Stimulated activated memory B cell treated with anti-CD40 and anti-IgM and Interleukin-4, amounts not matched to agents 10 μg/mL and 1 μg/mL and 100 μg/mL, for 72 hours (primary cell): ENCODE measurements around the gene NEDD8.
A peak's percentile ranks its signal among the peaks of the same experiment; 100 is the strongest.

Source experiments
- ATAC-seq: fragments of 150-1000 bp; cut with Tn5 transposase; 2 replicates; pipeline ENCODE4 v1.10.0; 2021
- H3K27ac Mint-ChIP-seq: one replicate; pipeline ENCODE4 v1.8.0; 2022; ENCODE audit warnings: mild to moderate bottlenecking, mixed read lengths
- H3K27me3 Mint-ChIP-seq: one replicate; pipeline ENCODE4 v1.8.0; 2022; ENCODE audit warnings: mixed read lengths
- H3K36me3 Mint-ChIP-seq: one replicate; pipeline ENCODE4 v1.8.0; 2022; ENCODE audit warnings: mixed read lengths
- H3K4me1 Mint-ChIP-seq: one replicate; pipeline ENCODE4 v1.8.0; 2022; ENCODE audit warnings: mixed read lengths
- H3K4me3 Mint-ChIP-seq: one replicate; pipeline ENCODE4 v1.8.0; 2022; ENCODE audit warnings: mild to moderate bottlenecking, moderate library complexity, mixed read lengths
- H3K9me3 Mint-ChIP-seq: one replicate; pipeline ENCODE4 v1.8.0; 2022; ENCODE audit warnings: mixed read lengths

The NEDD8 gene

GRCh38 chr14:24232121-24232644 lies at the start of gene NEDD8:
Gene NEDD8, minus strand, starts transcription at chr14:24232367. Its CDS starts 100 bp downstream, at chr14:24232267.
- peak; percentile 90 for ATAC-seq
- Mint-ChIP-seq H3K36me3 (peaks cover 22% of the 10 kb centered on the region), H3K27ac (peak within 1 kb of the TSS; percentile 74), H3K4me3 (peak within 1 kb of the TSS; percentile 84), H3K4me1 (peaks cover 44% of the 10 kb centered on the region), H3K9me3 (no peaks in the 10 kb centered on the region), H3K27me3 (no peaks in the 10 kb centered on the region)

GRCh38 chr14:24281636-24282035 lies 49.5 kb upstream of the NEDD8 start:
- ATAC-seq: no peak
- peak overlapping the region; percentile 84 for H3K27ac Mint-ChIP-seq
- H3K4me3 Mint-ChIP-seq: no peak overlapping the region
- peaks cover 6% of the 10 kb centered on the region for H3K9me3 Mint-ChIP-seq
- no peaks in the 10 kb centered on the region for H3K27me3 Mint-ChIP-seq
- peaks cover 77% of the 10 kb centered on the region for H3K4me1 Mint-ChIP-seq
- peaks cover 12% of the 10 kb centered on the region for H3K36me3 Mint-ChIP-seq

DNA sequence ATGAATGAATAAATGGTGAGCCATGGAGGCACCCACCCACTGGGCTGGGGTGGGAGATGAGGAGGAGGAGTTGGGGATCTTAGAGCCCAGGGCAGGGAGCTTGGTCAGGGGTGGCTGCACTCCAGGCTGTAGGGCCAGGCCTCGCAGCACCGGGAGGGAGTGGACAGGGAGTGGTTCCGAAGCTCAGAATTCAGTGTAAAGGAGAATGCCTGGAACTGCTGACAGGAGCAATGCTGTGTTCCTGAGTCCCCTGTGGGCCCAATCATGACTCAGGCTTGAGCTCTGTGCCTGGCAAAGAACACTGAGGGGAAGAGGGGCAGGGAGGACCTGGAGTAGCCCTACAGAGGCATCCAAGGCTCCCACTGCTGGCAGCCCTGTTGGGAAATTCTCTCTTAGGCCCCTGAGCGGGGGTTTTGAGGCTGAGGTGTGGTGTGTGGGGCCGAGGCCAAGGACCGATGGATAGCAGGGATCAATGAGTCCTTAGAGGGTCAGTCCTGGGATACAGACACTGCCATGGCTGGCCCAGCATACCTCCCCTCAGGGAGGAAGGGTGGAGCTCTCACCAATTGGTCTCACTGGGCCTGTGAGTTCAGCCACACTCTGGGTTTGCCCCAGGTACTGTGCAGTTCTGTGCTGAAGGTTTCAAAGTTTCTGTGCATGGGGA lies 48.8 kb upstream of the NEDD8 start:
- H3K4me3 Mint-ChIP-seq: no peak overlapping the region
- no peak for ATAC-seq
- peaks cover 79% of the 10 kb centered on the region for H3K4me1 Mint-ChIP-seq
- peak overlapping the region; percentile 84 for H3K27ac Mint-ChIP-seq
- no peaks in the 10 kb centered on the region for H3K27me3 Mint-ChIP-seq
- peaks cover 12% of the 10 kb centered on the region for H3K36me3 Mint-ChIP-seq
- peaks cover 6% of the 10 kb centered on the region for H3K9me3 Mint-ChIP-seq

DNA sequence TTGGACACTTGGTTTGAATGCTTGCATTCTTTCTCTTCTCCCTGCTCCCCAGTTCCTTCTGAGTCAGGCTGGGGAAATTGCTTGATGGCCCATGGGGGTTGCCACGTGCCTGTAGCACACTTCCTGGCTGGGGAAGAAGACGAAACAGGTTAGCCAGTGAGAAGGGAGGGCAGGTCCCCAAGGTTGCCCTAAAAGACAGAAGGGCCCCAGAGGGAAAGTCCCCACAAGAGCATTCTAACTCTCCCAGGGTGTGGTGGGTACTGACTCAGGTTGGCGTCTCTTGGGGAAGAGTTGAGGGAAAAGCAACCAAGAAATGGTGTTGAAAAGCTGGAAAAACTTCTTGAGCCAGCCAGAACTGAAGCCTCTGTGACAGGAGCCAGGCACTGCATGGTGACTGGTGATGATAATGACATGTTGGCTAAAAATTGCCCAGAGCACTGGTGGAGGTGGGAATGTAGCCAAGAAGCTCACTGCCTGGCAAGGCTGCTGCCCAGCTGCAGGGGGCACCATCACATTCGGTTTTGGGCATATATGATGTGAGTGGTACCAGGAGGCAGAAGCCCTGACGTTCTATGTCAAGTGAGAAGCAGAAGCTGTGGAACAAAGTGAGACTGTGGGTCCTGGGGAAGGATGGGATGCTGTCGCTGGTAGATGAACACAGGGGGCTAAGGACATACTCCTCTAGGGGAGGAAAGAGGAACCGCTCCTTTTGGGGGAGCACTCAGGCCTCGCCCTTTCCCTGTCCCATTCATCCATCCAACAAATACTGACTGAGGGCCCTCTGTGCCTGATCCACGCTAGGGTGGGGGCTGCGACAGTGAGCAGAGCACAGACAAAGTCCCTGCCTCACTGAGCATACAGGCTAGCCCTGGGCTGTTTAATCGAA lies 47.4 kb upstream of the NEDD8 start:
- Mint-ChIP-seq H3K27ac (peak overlapping the region; percentile 84), H3K9me3 (peaks cover 6% of the 10 kb centered on the region), H3K4me3 (peak overlapping the region; percentile 38), H3K4me1 (peaks cover 82% of the 10 kb centered on the region), H3K27me3 (no peaks in the 10 kb centered on the region), H3K36me3 (peaks cover 12% of the 10 kb centered on the region)
- ATAC-seq: peak; percentile 92

GRCh38 chr14:24278424-24278823 lies 46.3 kb upstream of the NEDD8 start:
- Mint-ChIP-seq H3K27me3 (no peaks in the 10 kb centered on the region), H3K36me3 (peaks cover 7% of the 10 kb centered on the region), H3K4me3 (peak overlapping the region; percentile 33), H3K27ac (peak overlapping the region; percentile 84), H3K9me3 (peaks cover 6% of the 10 kb centered on the region), H3K4me1 (peaks cover 82% of the 10 kb centered on the region)
- ATAC-seq: no peak

GRCh38 chr14:24277606-24278321 lies 45.6 kb upstream of the NEDD8 start:
- Mint-ChIP-seq H3K36me3 (peaks cover 7% of the 10 kb centered on the region), H3K4me1 (peaks cover 88% of the 10 kb centered on the region)
- ATAC-seq: peak; percentile 10

GRCh38 chr14:24277071-24277470 lies 44.9 kb upstream of the NEDD8 start:
- peak overlapping the region; percentile 84 for H3K27ac Mint-ChIP-seq
- no peaks in the 10 kb centered on the region for H3K27me3 Mint-ChIP-seq
- H3K9me3 Mint-ChIP-seq: peaks cover 6% of the 10 kb centered on the region
- H3K36me3 Mint-ChIP-seq: peaks cover 7% of the 10 kb centered on the region
- ATAC-seq: no peak
- H3K4me3 Mint-ChIP-seq: no peak overlapping the region
- H3K4me1 Mint-ChIP-seq: peaks cover 88% of the 10 kb centered on the region

More at GRCh38 chr14:24277606-24278321, 45.6 kb upstream of the NEDD8 start:
- Mint-ChIP-seq H3K9me3 (peaks cover 6% of the 10 kb centered on the region), H3K27ac (peak overlapping the region; percentile 84), H3K27me3 (no peaks in the 10 kb centered on the region), H3K4me3 (no peak overlapping the region)

GRCh38 chr14:24274101-24274543 lies 42.0 kb upstream of the NEDD8 start:
- Mint-ChIP-seq H3K4me3 (peak overlapping the region; percentile 23), H3K9me3 (peaks cover 6% of the 10 kb centered on the region), H3K36me3 (peaks cover 11% of the 10 kb centered on the region), H3K4me1 (peaks cover 66% of the 10 kb centered on the region), H3K27me3 (no peaks in the 10 kb centered on the region), H3K27ac (peak overlapping the region; percentile 94)
- ATAC-seq: peak; percentile 71

DNA sequence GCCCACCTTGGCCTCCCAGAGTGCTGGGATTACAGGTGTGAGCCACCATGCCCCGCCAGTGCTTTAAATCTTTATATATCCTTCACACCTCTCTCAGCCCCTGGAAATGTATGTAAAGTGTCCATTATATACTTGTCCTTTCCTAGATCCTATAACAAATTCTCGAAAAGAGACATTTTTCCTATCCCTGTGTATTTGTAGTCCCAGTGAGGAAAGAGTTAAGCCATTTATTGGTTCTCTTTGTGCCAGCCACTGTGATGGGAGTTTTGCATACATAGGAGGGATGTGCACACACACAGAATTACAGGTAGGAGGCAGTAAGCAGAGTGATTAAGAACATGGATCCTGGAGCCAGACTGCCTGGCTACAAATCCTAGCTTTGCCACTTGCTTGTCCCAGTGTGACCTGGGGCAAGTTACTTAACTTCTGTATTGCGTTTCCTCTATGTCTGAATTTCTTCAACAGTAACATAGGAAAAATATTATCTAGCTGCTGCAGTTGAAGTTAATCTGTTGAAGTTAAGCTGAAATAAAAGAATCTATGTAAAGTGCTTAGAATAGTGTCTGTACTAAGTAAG lies 41.3 kb upstream of the NEDD8 start:
- ATAC-seq: no peak
- no peak overlapping the region for H3K4me3 Mint-ChIP-seq
- H3K4me1 Mint-ChIP-seq: peaks cover 60% of the 10 kb centered on the region
- H3K36me3 Mint-ChIP-seq: peaks cover 10% of the 10 kb centered on the region
- H3K27me3 Mint-ChIP-seq: no peaks in the 10 kb centered on the region
- H3K9me3 Mint-ChIP-seq: peaks cover 3% of the 10 kb centered on the region
- peak overlapping the region; percentile 94 for H3K27ac Mint-ChIP-seq

- H3K9me3 Mint-ChIP-seq: no peaks in the 10 kb centered on the region
- H3K4me3 Mint-ChIP-seq: peak overlapping the region; percentile 97
- ATAC-seq: no peak
- H3K4me1 Mint-ChIP-seq: peaks cover 50% of the 10 kb centered on the region
- no peaks in the 10 kb centered on the region for H3K27me3 Mint-ChIP-seq
- H3K36me3 Mint-ChIP-seq: peaks cover 6% of the 10 kb centered on the region
- H3K27ac Mint-ChIP-seq: peak overlapping the region; percentile 94
Observed at GRCh38 chr14:24272467-24272866, 40.3 kb upstream of the NEDD8 start.

- Mint-ChIP-seq H3K27ac (peak overlapping the region; percentile 94), H3K36me3 (peaks cover 12% of the 10 kb centered on the region), H3K4me1 (peaks cover 49% of the 10 kb centered on the region), H3K4me3 (peak overlapping the region; percentile 97), H3K27me3 (no peaks in the 10 kb centered on the region), H3K9me3 (no peaks in the 10 kb centered on the region)
- ATAC-seq: no peak
Observed at GRCh38 chr14:24271834-24272263, 39.7 kb upstream of the NEDD8 start.

DNA sequence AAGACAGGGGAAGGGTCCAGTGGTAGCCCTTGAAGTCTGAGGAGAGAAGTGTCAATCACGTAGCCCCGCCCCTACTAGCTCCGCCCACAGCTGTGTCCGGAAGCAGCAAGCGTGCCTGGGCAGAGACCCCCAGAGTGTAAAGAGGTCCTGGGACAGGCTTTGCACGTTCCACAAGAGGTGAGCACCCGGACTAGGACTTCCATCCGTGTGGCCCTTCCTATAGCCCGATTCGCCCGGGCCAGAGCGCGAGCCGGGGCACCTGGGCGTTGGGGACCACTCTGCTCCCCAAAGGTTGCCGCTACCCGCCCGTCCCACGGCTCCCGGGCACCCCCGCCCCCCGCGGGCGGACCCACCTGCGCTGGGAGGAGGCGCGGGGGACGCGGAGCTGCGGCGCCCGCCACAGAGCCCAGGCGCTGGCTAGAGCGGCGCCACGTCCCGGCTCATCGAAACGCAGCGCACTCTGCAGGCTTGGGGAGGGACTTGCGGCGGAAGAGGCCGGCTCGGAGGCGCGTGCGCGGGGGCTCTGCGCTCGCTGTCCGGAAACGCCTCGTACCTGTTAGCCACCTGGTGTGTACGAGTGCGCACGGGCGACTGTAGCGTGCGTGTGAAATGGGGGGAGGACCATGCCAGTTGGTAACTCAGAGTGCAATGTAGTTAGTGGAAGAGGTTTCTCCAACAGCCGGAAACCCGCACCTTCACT lies 39.1 kb upstream of the NEDD8 start, which contains the start of gene RABGGTA:
Gene RABGGTA, minus strand, starts transcription at position 464 of the 700 bp plus-strand sequence. CDS start 482 bp downstream, outside the sequence.
- Mint-ChIP-seq H3K4me3 (peak within 1 kb of the TSS; percentile 97), H3K9me3 (no peaks in the 10 kb centered on the region), H3K4me1 (peaks cover 50% of the 10 kb centered on the region), H3K27me3 (no peaks in the 10 kb centered on the region), H3K27ac (peak within 1 kb of the TSS; percentile 94), H3K36me3 (peaks cover 18% of the 10 kb centered on the region)
- peak; percentile 94 for ATAC-seq

GRCh38 chr14:24270537-24271133 lies 38.5 kb upstream of the NEDD8 start:
- H3K4me3 Mint-ChIP-seq: peak overlapping the region; percentile 97
- peaks cover 21% of the 10 kb centered on the region for H3K36me3 Mint-ChIP-seq
- ATAC-seq: no peak
- peak overlapping the region; percentile 94 for H3K27ac Mint-ChIP-seq
- H3K27me3 Mint-ChIP-seq: no peaks in the 10 kb centered on the region
- no peaks in the 10 kb centered on the region for H3K9me3 Mint-ChIP-seq
- peaks cover 49% of the 10 kb centered on the region for H3K4me1 Mint-ChIP-seq
